T-cell (primary cell): ENCODE results near the gene ABCC2. TPM values are rescaled to one million over a fixed set of nuclear protein-coding genes. Genes with fewer than 3 reads are reported as not detected.

ENCODE experiments used
- ATAC-seq, 4 experiments: fragments of 200-7000 bp in 3 of 4; fragments of 150-1000 bp in 1 of 4; cut with Tn5 transposase; replicated peaks in 1 of 4; 1 replicate in 3 of 4; 2 replicates in 1 of 4; pipeline ENCODE4 v1.10.0; 2021; ENCODE audit warnings: moderate library complexity in 3 of 4, mild to moderate bottlenecking in 2 of 4, moderate number of reproducible peaks in 1 of 4
- CTCF ChIA-PET, 2 donors: fragments of 300-600 bp; sonication (Branson Sonifier 250); formaldehyde crosslinking; loops; one replicate each; lab custom pipeline; 2022; ENCODE audit warnings: antibody characterized with exemption in 2 of 2; lab: Charles Lee
- POLR2A ChIA-PET, 2 donors: fragments of 300-600 bp; sonication (Branson Sonifier 250); formaldehyde crosslinking; loops; one replicate each; lab custom pipeline; 2022; ENCODE audit warnings: antibody characterized with exemption in 2 of 2; lab: Charles Lee
- DNase-seq, 35 experiments: peaks; one replicate each; pipeline versions ENCODE4 v3.0.0 to v3.0.0-alpha.2; 2013 to 2023
- H3K27ac ChIP-seq: one replicate; pipeline ENCODE4 v1.5.1; 2013; ENCODE audit warnings: low read length
- H3K27me3 ChIP-seq, 2 experiments: replicated peaks in 1 of 2; 1 replicate in 1 of 2; 2 replicates in 1 of 2; pipeline versions ENCODE4 v1.6.1 to v1.7.0; 2013; ENCODE audit warnings: low read length in 1 of 2, mixed read lengths in 1 of 2; ENCODE audit not compliant: control insufficient read depth in 2 of 2, insufficient read depth in 2 of 2; ENCODE audit errors: extremely low read depth in 1 of 2
- H3K36me3 ChIP-seq, 2 donors: 1 replicate in 1 of 2; 2 replicates in 1 of 2; pipeline versions ENCODE4 v1.6.1 to v1.7.0; 2013; ENCODE audit warnings: low read length in 1 of 2; ENCODE audit not compliant: control insufficient read depth in 2 of 2, insufficient read depth in 1 of 2; ENCODE audit errors: extremely low read depth in 1 of 2
- H3K4me1 ChIP-seq, 2 experiments: 1 replicate in 1 of 2; 2 replicates in 1 of 2; pipeline versions ENCODE4 v1.6.1 to v1.7.0; 2013; ENCODE audit warnings: low read length in 2 of 2, mixed read lengths in 1 of 2; ENCODE audit not compliant: insufficient read depth in 2 of 2, control insufficient read depth in 1 of 2; ENCODE audit errors: extremely low read depth in 1 of 2
- H3K4me3 ChIP-seq, 2 donors: 1 replicate in 1 of 2; 2 replicates in 1 of 2; pipeline versions ENCODE4 v1.5.1 to v1.7.0; 2013; ENCODE audit warnings: mild to moderate bottlenecking in 2 of 2, low read length in 1 of 2, moderate library complexity in 1 of 2; ENCODE audit not compliant: control insufficient read depth in 1 of 2; ENCODE audit errors: extremely low read depth in 1 of 2
- H3K9me3 ChIP-seq: 2 replicates; pipeline ENCODE4 v1.7.0; 2013
- H3K27ac Mint-ChIP-seq, 2 donors: one replicate each; pipeline ENCODE4 v1.8.0; 2020 to 2021; ENCODE audit warnings: mild to moderate bottlenecking in 2 of 2, mixed read lengths in 2 of 2
- H3K27me3 Mint-ChIP-seq, 2 donors: one replicate each; pipeline ENCODE4 v1.8.0; 2021 to 2022; ENCODE audit warnings: mixed read lengths in 2 of 2
- H3K36me3 Mint-ChIP-seq: one replicate; pipeline ENCODE4 v1.8.0; 2021; ENCODE audit warnings: mixed read lengths
- H3K4me1 Mint-ChIP-seq, 3 donors: one replicate each; pipeline ENCODE4 v1.8.0; 2020 to 2022; ENCODE audit warnings: mixed read lengths in 3 of 3, mild to moderate bottlenecking in 1 of 3
- H3K4me3 Mint-ChIP-seq, 3 donors: one replicate each; pipeline ENCODE4 v1.8.0; 2020 to 2022; ENCODE audit warnings: mild to moderate bottlenecking in 3 of 3, mixed read lengths in 3 of 3, moderate library complexity in 3 of 3
- H3K9me3 Mint-ChIP-seq, 3 donors: one replicate each; pipeline ENCODE4 v1.8.0; 2020 to 2022; ENCODE audit warnings: mixed read lengths in 3 of 3
- WGBS: methylation state at CpG from one replicate; pipeline ENCODE4 v1.1.5; 2013; ENCODE audit warnings: missing lambda C conversion rate; ENCODE audit not compliant: insufficient coverage; 5-methylcytosine and 5-hydroxymethylcytosine counted together
- total RNA-seq, 35 experiments: library from RNA in 6 of 35; stranded (reverse) in 6 of 35; fragments of 120-200 nt in 1 of 35; gene quantifications; one replicate each; pipeline versions ENCODE4 v1.2.1 to v1.2.4 and lab custom pipeline; 2013 to 2026

The ABCC2 gene
- total RNA-seq, 5 donors from 2014 or later (not counting 1 experiment from before 2014, with no cell fraction given), result 2.8 to 5.6 (median 4.0) TPM

DNA sequence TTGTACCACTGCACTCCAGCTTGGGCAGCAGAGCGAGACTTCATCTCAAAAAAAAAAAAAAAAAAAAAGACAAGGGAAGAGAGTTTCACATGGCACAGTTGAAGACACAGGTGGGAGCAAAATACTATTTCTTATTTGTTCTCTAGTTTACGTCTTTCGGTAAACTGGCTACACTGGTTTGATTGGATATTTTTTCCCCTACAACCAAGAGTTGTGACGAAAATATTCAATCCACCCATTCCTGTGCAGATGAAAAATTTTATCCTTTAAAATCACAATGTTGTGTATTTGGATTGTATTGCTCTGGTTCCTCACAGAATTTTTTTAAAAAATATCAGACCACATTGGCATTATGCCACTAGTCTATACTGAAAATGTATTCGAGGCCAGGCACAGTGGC is 14.5 kb upstream of the ABCC2 start:
- Histone ChIP-seq H3K4me1 (peaks cover 0 to 8% of the 10 kb centered on the region in 2 experiments), H3K9me3 (no peaks in the 10 kb centered on the region), H3K4me3 (no peak overlapping the region), H3K27me3 (no peaks in the 10 kb centered on the region), H3K36me3 (no peaks in the 10 kb centered on the region), H3K27ac (no peak overlapping the region)
- peaks cover 0 to 3% (median 2%) of the 10 kb centered on the region in 3 donors for H3K4me1 Mint-ChIP-seq
- no peak for DNase-seq
- H3K27me3 Mint-ChIP-seq, result no peaks in the 10 kb centered on the region
- H3K4me3 Mint-ChIP-seq, result no peak overlapping the region
- no CpG with 5 or more reads among the region's 5 CpGs for WGBS
- ChIA-PET POLR2A (no interaction called here), CTCF (no interaction called here)
- no peak for ATAC-seq
- H3K36me3 Mint-ChIP-seq, result peaks cover 13% of the 10 kb centered on the region
- H3K27ac Mint-ChIP-seq, result no peak overlapping the region
- H3K9me3 Mint-ChIP-seq, result peaks cover 0 to 7% (median 0%) of the 10 kb centered on the region in 3 donors

DNA sequence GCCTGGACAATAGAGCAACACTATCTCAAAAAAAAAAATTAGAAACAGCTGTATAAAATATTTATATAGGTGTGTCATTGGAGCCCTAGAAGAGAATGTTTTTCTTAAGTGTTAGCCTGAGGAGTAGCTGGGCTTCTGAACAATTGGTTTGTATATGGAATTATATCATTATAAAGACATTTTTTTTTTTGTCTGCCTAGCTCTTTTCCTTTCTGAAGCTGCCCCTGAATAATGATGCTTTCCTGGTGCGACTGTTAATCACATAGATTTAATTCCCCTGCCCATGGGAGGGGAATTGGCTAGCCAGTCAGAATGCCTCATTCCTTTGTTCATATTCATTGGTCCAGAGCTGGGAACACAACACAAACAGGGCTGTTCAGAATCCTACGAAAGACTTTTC is 13.9 kb upstream of the ABCC2 start:
- no peaks in the 10 kb centered on the region for H3K9me3 ChIP-seq
- Mint-ChIP-seq H3K27ac (no peak overlapping the region), H3K4me1 (peaks cover 0 to 3% (median 2%) of the 10 kb centered on the region in 3 donors), H3K36me3 (peaks cover 10% of the 10 kb centered on the region), H3K27me3 (no peaks in the 10 kb centered on the region), H3K4me3 (no peak overlapping the region), H3K9me3 (peaks cover 0 to 4% (median 0%) of the 10 kb centered on the region in 3 donors)
- H3K36me3 ChIP-seq, result no peaks in the 10 kb centered on the region
- WGBS, result 100% methylated on average over 1 of the region's 2 CpGs
- H3K27ac ChIP-seq, result no peak overlapping the region
- H3K4me1 ChIP-seq, result peaks cover 0 to 8% of the 10 kb centered on the region in 2 experiments
- POLR2A ChIA-PET, result no interaction called here
- H3K27me3 ChIP-seq, result no peaks in the 10 kb centered on the region
- CTCF ChIA-PET, result no interaction called here
- ATAC-seq (no peak), DNase-seq (no peak)
- no peak overlapping the region for H3K4me3 ChIP-seq

DNA sequence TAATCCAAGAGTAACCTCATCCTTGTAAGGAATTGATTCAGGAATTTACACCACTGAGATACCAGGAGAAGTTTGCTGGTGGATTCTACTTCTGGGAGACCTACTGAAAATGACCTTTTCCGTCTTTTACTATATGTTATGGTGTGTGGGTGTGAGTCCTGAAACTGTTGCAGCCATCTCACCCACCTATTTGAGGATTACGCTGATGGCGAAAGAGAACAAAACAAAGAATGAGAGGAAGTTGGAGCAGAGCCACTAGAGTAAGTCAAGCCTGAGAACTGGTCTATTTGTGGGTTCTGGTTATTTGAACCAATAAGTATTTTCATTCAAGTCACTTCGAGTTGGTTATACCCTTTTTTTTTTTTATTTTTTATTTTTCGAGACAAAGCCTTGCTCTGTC is 12.7 kb upstream of the ABCC2 start:
- Mint-ChIP-seq H3K9me3 (peaks cover 0 to under 1% (median 0%) of the 10 kb centered on the region in 3 donors), H3K27me3 (no peaks in the 10 kb centered on the region), H3K4me3 (no peak overlapping the region), H3K27ac (no peak overlapping the region), H3K36me3 (peaks cover 10% of the 10 kb centered on the region), H3K4me1 (peaks cover 0 to 3% (median 2%) of the 10 kb centered on the region in 3 donors)
- WGBS, result 100% methylated on average over 1 of the region's 5 CpGs
- Histone ChIP-seq H3K27ac (no peak overlapping the region), H3K4me3 (no peak overlapping the region), H3K27me3 (no peaks in the 10 kb centered on the region), H3K4me1 (peaks cover 0 to 8% of the 10 kb centered on the region in 2 experiments), H3K9me3 (no peaks in the 10 kb centered on the region), H3K36me3 (no peaks in the 10 kb centered on the region)
- no peak for ATAC-seq
- POLR2A ChIA-PET, result no interaction called here
- CTCF ChIA-PET, result no interaction called here
- no peak for DNase-seq

DNA sequence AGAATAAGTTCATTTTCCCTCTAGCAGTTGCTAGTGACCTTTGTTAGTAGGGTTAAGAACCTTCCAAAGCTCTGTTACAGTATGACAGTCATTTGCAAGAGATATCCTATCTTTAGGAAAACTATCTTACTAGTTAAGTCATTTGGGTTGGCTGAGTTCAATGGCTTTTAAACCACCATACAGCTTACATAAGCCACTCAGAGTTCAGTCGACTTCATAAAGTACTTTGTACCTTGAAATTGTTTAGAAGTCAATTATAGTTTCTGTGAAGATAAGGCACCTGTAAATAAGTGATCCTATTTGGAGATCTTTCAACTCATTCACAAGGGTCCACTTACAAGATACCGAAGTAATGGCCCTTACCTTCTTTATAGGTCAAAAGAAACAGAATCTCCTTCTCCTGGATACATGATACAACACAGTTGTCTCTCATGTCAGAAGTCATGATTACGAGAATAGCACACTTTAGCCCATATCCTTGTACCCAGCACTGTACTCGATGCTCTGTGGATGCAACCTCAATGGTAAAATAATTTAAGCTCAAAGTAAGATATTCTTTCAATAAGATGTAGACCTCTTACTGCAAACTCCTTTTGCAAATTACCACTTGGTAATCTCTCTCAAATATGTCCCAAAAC is 11.9 kb upstream of the ABCC2 start:
- no peak overlapping the region for H3K27ac Mint-ChIP-seq
- H3K9me3 Mint-ChIP-seq, result no peaks in the 10 kb centered on the region
- Histone ChIP-seq H3K27me3 (no peaks in the 10 kb centered on the region), H3K4me1 (peaks cover 0 to 8% of the 10 kb centered on the region in 2 experiments), H3K9me3 (no peaks in the 10 kb centered on the region), H3K36me3 (no peaks in the 10 kb centered on the region), H3K4me3 (no peak overlapping the region), H3K27ac (no peak overlapping the region)
- ATAC-seq (no peak), DNase-seq (no peak)
- ChIA-PET CTCF (interaction anchor here in 1 of 2 donors (0.8 kb wide), 1 partner anchor 1022 kb away, joined by 6 read pairs; no protein-coding TSS in a partner anchor), POLR2A (interaction anchor here in 1 of 2 donors (0.6 kb wide), 1 partner anchor 84 kb away, joined by 3 read pairs; no protein-coding TSS in a partner anchor)
- no peak overlapping the region for H3K4me3 Mint-ChIP-seq
- peaks cover 0 to 3% (median 2%) of the 10 kb centered on the region in 3 donors for H3K4me1 Mint-ChIP-seq
- no peaks in the 10 kb centered on the region for H3K27me3 Mint-ChIP-seq
- peaks cover 10% of the 10 kb centered on the region for H3K36me3 Mint-ChIP-seq
- WGBS, result 100% methylated on average over 1 of the region's 4 CpGs

DNA sequence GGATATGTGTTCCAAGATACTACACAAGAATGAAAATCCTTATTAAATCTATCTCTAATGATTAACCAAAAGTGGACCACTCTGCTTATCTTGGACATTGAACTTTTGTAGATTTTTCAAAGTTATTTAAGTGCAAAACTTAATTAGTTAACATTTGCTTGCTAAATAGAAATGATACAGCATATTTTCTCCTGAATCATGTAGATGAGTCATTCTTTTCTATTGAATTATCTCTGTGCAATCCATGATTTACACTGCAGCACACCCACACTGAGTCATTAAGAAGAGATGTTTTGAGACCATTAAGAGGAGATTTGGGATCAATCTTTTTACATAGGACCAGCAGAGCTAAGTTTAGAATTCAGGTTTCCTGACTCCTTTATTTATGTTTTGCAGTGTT is 6.6 kb upstream of the ABCC2 start:
- Histone ChIP-seq H3K27ac (no peak overlapping the region), H3K4me3 (no peak overlapping the region), H3K27me3 (no peaks in the 10 kb centered on the region), H3K4me1 (no peaks in the 10 kb centered on the region), H3K9me3 (no peaks in the 10 kb centered on the region), H3K36me3 (no peaks in the 10 kb centered on the region)
- Mint-ChIP-seq H3K4me3 (no peak overlapping the region), H3K27ac (no peak overlapping the region), H3K9me3 (peaks cover 0 to 7% (median 0%) of the 10 kb centered on the region in 3 donors), H3K27me3 (no peaks in the 10 kb centered on the region), H3K36me3 (peaks cover 4% of the 10 kb centered on the region), H3K4me1 (peaks cover 6 to 11% (median 8%) of the 10 kb centered on the region in 3 donors)
- ATAC-seq, result no peak
- CTCF ChIA-PET, result interaction anchor here in 1 of 2 donors (0.6 kb wide), 1 partner anchor 1333 kb away, joined by 3 read pairs; no protein-coding TSS in a partner anchor
- DNase-seq, result no peak
- POLR2A ChIA-PET, result no interaction called here

DNA sequence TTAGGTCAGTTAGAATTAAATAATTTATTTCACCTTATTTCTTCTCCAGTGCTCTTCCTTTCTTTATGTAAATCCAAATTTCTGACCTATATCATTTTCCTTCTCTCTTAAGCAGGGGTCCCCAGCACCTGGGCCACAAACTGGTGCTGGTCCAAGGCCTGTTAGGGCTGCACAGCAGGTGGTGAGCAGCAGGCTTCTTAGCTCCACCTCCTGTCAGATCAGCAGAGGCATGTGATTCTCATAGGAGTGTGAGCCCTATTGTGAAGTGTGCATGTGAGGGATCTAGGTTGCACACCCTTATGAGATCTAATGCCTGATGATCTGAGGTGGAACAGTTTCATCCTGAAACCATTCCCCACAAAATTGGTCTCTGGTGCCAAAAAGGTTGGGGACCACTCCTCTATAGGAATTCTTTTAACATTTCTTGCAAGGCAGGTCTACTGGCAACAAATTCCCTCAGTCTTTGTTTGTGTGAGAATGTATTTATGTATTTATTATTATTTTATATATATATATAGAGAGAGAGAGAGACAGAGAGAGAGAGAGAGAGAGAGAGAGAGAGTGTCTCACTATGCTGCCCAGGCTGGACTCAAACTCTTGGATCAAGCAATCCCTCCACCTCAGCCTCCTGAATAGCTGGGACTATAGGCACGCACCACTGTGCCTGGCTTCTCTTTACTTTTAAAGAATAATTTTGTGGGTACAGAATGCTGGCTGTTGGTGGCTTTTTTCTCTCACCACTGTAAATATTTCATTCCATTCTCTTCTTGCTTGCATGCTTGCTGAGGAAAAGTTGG is 4.3 kb upstream of the ABCC2 start:
- no peaks in the 10 kb centered on the region for H3K36me3 ChIP-seq
- H3K9me3 Mint-ChIP-seq, result peaks cover 0 to 7% (median 0%) of the 10 kb centered on the region in 3 donors
- no peaks in the 10 kb centered on the region for H3K4me1 ChIP-seq
- H3K27ac Mint-ChIP-seq, result no peak overlapping the region
- DNase-seq (no peak), ATAC-seq (no peak)
- peaks cover 0 to 3% of the 10 kb centered on the region in 2 experiments for H3K27me3 ChIP-seq
- peaks cover 6 to 11% (median 8%) of the 10 kb centered on the region in 3 donors for H3K4me1 Mint-ChIP-seq
- no peaks in the 10 kb centered on the region for H3K9me3 ChIP-seq
- ChIA-PET POLR2A (no interaction called here), CTCF (no interaction called here)
- H3K4me3 Mint-ChIP-seq, result no peak overlapping the region
- no peak overlapping the region for H3K27ac ChIP-seq
- no peak overlapping the region for H3K4me3 ChIP-seq
- H3K27me3 Mint-ChIP-seq, result no peaks in the 10 kb centered on the region
- no CpG with 5 or more reads among the region's 1 CpG for WGBS
- peaks cover 4% of the 10 kb centered on the region for H3K36me3 Mint-ChIP-seq
